Adrenal gland (tissue), 5 donors: ENCODE measurements around the gene GTPBP4.
A peak's percentile ranks its signal among the peaks of the same experiment; 100 is the strongest.

Experiments
- CTCF ChIP-seq, 6 experiments: fragments of 450-650 bp in 4 of 6; fragments of 200-600 bp in 2 of 6; sonication (generic) in 1 of 6; IDR thresholded peaks; 1 replicate in 5 of 6; 2 replicates in 1 of 6; pipeline versions ENCODE4 v1.5.1 to v1.8.0; 2016 to 2021; ENCODE audit warnings: antibody characterized with exemption in 6 of 6, mild to moderate bottlenecking in 2 of 6, moderate library complexity in 1 of 6
- POLR2A ChIP-seq, 2 donors: fragments of 450-650 bp; IDR thresholded peaks; one replicate each; pipeline ENCODE4 v1.6.1; 2017; ENCODE audit warnings: antibody characterized with exemption in 2 of 2, mild to moderate bottlenecking in 2 of 2, moderate library complexity in 1 of 2
- donor health status: DM: no; HTN: no; CAD: no.

- TF ChIP-seq POLR2A (IDR thresholded peaks at IDR 0.05), result peak in 1 of 2 donors; percentile 71
- no peak for TF ChIP-seq CTCF (IDR thresholded peaks at IDR 0.05)
These were observed 4.6 kb downstream of the GTPBP4 start for GRCh38 chr10:992871-993270.
